GM21717 (cell line): ENCODE data around the gene GFER.

Experiments used
- ATAC-seq: cut with Tn5 transposase; IDR thresholded peaks from one replicate; pipeline ENCODE4 v1.9.1; 2021; ENCODE audit warnings: mild to moderate bottlenecking, moderate library complexity; ENCODE audit not compliant: unreplicated experiment

GFER gene

DNA sequence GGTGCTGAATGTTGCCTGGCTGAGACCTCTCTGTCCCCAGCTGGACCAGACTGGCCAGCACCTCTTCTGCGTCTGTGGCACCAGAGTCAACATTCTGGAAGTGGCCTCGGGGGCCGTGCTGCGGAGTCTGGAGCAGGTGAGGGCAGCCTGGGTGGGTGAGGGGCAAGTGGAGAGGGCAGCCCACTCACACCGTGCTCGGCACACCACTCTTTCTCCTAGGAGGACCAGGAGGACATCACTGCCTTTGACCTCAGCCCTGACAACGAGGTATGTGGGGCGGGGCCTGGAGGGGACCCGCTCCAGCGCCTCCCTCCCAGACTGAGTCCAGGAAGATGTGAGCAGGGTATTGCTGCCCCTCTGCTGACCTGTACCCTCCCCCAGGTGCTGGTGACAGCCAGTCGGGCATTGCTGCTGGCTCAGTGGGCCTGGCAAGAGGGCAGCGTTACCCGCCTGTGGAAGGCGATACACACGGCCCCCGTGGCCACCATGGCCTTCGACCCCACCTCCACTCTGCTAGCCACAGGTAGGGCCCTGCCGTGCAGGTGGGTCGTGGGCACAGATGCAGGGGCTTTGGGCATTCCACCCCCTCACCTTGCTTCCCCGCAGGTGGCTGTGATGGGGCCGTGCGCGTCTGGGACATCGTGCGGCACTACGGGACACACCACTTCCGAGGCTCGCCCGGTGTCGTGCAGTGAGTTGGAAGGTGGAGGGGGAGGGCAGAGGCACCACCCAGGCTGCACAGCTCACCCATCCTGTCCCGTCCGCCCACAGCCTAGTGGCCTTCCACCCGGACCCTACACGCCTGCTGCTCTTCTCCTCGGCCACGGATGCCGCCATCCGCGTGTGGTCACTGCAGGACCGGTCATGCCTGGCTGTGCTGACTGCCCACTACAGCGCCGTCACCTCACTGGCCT, 9.6 kb upstream of the GFER start:
- ATAC-seq: no peak

DNA sequence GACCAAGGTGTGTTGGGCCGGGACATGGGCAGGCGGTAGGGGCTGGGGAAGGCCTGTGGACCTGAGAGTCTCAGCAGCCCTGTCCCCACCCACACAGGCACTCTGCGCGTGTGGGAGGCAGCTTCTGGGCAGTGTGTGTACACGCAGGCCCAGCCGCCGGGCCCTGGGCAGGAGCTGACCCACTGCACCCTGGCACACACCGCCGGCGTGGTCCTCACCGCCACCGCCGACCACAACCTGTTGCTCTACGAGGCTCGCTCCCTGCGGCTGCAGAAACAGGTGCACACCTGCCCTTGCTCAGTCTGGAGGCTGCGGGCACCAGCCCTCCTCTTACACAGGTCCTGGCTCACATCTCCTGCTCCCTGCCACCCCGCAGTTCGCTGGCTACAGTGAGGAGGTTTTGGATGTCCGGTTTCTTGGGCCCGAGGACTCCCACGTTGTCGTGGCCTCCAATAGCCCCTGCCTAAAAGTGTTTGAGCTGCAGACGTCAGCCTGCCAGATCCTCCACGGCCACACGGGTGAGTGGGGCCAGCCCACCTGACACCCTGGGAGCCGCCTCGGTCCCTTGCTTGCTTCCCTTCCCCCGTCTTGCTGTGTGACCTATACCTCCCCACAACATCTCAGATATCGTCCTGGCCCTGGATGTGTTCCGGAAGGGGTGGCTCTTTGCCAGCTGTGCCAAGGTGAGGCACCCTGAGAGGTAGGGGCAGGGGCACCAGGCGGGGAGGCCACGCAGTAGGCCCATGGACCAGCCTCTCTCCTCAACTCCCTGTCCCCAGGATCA, 8.4 kb upstream of the GFER start:
- no peak for ATAC-seq

DNA sequence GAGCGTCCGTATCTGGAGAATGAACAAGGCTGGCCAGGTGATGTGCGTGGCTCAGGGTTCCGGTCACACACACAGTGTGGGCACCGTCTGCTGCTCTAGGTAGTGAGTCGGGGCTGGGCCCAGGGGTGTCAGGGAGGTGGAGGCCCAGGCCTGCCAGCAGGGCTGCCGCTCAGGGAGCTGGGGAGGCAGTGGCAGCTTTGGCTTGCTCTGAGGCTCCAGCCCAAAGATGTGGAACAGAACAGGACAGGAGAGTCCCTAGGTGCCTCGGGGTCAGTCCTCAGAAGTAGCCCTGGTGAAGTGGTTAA, 7.8 kb upstream of the GFER start:
- no peak for ATAC-seq

DNA sequence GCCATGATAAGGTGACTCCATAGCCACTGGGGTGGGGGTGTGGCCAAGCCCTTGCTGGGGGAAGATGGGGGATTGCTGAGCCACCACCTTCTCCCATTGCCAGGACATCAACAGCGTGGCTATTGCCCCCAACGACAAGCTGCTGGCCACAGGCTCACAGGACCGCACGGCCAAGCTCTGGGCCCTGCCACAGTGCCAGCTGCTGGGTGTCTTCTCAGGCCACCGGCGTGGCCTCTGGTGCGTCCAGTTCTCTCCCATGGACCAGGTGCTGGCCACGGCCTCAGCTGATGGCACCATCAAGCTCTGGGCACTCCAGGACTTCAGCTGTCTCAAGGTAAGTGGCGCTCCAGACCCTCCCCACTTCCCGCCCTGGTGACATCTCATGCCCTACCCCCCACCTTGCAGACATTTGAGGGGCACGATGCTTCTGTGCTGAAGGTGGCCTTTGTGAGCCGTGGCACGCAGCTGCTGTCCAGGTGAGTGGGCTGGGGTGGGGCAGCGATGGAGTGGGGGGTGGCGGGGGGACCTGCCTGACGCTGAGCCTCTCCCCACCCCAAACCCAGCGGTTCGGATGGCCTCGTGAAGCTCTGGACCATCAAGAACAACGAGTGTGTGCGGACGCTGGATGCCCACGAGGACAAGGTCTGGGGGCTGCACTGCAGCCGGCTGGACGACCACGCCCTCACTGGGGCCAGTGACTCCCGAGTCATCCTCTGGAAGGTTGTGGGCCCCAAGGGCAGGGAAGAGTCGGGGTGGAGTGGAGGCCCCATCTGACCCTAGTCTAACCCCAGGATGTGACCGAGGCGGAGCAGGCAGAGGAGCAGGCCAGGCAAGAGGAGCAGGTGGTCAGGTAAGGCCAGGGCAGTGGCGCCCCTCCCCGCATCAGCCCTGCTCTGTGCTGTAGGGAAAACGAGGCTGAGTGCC, 6.8 kb upstream of the GFER start:
- ATAC-seq: no peak

DNA sequence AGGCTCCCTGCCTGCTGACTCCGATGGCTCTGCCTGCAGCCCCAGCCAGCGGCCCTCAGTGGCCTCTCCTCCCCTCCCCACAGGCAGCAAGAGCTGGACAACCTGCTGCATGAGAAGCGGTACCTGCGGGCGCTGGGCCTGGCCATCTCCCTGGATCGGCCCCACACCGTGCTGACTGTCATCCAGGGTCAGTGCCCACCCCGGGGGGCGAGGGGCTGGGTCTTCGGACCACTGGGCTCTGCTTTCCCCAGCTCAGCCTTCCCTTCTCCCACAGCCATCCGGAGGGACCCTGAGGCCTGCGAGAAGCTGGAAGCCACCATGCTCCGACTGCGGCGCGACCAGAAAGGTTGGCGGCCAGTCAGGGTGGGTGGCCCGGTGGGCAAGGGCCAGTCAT, 6.1 kb upstream of the GFER start:
- no peak for ATAC-seq

DNA sequence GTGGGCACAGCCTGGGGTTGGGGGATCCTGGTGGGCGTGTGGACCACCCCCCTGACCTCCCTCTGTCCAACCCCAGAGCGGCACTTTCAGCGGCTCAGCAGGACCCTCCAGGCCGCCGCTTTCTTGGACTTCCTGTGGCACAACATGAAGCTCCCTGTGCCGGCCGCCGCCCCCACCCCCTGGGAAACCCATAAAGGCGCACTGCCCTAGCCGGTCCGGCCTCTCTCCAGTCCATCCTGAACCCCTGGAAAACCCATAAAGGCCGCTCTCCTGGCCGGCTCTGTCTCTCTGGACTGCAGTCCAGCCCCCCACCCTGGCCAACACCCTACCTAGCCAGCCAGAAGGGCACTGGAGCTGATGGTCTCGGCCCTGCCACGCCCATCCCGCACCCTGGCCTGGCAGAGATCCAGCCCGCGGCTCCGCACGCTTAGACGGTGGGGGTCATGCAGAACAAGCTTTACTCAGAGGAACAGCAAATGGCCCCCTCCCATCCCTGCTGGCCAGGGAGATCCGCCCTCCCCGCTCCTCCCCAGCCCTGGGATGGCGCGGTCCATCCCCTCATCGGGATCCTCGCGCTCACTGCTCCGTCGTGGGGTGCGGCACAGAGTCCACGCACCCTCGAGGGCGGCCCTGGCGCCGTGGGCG, 5.4 kb upstream of the GFER start:
- ATAC-seq: no peak

DNA sequence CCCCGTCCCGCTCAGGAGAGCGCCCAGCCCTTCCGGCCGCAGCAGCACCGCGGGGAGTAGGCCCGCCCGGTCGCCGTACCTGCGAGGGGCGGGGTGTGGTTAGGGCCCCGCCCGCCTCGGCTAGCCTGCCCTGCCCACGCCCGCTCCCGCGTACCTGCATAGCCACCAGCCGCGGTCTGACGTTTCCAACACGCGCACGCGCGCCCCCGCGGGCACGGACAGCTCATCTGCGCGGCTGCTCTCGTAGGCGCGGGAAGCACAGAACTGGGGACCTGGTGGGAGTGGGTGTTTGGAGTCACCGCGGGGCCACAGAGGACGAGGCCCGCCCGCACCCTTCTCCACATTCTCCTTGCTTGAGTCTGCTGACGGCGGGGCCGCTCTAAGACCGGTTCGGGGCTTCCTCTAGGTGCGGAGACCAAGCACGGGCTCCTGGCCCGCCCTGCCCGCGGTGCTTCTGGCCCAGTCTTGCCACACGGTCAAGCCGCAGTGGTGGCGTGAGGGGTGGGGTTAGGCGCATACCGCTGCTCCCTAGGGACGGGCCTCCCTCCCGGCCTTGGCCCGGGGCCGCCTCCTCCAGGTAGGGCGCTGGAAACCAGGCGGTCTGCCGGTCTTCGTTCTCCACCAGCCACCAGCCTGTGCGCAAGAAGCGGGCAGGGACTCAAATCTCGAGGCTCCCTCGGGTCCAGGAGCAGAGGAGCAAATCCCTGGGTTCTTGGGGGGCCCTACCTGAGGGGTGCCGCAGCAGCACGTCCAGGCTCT, 4.5 kb upstream of the GFER start:
- no peak for ATAC-seq

DNA sequence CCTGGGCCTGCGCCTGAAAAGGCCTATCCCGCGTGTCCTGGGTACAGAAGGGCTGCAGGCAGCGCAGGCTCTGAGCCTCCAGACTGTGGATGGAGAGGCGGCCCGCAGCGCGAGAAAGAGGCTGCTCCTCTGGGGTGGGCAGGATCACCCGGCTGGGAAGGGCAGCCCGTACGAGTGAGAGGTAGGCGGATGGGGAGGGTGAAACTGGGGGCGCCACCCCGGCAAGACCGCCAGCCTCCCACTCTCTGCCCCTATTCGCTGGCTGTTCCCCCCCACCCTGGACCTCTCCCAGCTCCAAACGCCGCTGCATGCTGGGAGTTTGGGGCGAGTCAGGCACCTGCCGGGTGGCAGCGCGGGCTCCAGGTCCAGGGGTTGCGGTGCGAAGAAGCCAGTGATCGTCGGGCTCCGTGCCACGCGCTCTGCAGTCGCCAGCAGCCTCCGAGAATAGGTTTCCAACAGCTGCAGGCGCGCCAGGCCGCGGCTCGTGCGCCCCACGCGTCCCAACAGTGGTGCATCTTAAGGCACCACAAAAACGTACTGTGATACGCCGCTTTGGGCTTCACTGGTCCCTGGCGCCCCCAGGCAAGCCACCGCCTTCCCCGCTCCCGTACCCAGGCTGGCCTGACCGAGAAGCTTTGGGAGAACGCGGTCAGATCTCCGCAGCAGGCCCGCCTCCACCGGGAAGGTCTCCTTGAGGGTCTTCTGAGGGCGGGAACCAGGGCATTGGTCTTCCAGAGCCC, 3.8 kb upstream of the GFER start:
- ATAC-seq: no peak

DNA sequence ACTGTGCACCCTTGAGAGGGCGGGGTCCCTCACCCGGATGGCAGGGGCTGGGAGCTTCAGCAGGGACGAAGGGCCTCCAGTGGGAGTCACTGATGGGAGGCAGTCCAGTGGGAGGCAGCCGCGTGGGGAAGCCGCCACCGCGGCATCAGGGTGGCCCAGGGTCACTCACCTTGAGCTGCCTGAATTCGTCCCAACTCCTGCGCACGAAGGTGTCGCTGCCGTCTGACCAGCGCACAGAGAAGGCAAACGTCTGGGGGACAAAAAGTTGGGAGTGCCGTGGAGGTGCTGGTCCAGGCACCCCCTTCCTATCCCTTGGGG, 3.3 kb upstream of the GFER start:
- no peak for ATAC-seq

DNA sequence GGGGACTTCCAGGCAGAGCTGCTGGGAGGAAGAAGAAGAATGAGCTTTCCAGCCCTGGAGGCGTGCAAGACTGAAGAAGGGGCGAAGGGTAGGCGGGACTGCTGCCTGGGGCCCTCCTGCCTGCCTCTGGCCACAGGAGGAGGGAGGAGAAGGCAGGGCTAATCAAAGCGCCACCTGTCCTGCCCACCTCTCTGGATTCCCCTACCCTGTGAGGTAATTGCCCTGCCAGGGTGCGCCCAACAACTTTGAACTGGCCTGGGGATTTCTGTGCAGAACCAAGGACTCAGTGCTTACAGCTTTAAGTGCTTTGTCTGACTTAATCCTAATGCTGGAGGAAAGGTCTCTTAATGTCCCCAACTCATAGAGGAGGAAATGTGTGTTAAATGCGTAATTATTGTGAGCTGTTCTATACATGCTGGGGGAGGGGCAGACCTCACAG, 2.6 kb upstream of the GFER start, which contains the start of gene NOXO1:
TSS of gene NOXO1 (minus strand) at position 72 of the 439 bp plus-strand sequence. CDS start 290 bp downstream, outside the sequence.
- ATAC-seq: no peak

DNA sequence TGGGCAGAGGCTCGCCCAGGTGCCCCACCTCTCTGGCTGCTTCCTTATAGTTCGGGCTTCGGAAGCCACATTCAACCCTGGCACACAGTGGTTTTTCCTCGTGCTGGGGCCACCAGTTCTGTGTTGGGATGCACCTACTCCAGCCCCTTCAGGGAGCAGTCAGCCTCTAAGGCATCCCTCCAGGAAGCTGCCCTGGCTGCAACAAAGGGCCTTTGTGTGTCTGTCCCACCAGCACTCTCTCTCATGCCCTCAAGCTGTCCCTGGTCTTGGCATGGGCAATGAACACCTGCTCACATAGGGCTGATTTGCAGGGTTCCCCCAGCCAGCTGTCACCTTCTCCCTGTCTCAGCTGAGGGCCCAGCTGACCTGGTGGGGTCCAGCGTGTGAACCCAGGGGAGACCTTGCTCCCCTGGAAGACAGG, 2.0 kb upstream of the GFER start:
- no peak for ATAC-seq

DNA sequence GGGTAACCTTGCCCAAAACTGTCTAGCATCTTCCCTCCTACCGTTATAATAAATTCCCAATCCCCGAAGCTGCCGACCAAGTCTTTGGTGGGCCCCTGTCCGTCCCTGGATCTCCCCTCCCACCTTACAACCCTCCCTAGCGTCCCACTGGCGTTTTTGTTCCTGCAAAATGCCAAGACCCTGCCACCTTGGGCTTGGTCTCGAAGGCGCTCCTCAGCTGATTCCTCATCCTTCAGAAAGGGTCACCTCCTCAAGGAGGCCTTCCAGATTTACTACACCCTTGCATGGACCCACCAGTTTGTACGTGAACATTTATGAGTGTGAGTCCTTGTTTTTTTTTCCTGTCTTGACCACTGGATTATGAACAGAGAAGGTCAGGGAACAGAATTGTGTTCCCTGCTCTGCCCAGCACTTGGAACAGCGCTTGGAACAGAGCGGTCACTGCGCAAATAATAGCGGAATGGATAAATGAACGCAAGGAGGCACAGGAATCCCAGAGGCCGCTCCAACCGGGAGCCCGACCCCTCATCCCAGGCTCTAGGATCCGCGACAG, 926 bp upstream of the GFER start:
- ATAC-seq: no peak

DNA sequence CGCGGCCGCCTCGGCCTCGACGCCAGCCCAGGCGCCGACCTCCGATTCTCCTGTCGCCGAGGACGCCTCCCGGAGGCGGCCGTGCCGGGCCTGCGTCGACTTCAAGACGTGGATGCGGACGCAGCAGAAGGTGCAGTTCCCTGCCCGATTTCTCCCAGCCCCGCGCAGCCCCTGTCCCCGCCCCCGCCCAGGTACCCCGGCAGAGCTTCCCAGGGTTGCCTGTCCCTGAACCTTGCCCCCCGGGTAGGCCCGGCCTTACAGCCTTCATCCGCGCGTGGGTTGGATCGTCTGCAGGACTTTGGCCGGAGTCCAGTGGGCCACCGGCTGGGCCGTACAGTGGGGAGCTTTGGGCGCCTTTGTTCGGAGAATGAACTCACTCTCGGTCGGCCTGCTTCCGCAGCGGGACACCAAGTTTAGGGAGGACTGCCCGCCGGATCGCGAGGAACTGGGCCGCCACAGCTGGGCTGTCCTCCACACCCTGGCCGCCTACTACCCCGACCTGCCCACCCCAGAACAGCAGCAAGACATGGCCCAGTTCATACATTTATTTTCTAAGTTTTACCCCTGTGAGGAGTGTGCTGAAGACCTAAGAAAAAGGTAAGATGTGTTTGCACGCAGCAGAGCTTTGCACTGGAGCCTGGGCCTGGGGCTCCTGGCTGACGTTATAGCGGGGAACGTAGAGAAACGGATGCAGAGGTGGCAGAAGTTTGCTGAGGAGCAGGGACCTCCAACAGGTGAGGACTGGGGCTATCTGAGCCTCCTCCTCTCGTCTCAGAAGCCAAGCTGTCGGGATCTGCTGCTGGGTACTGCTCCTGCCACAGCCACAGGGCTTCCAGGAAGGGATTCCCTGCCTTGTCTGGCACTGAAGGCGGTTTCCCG, 593 bp downstream of the GFER start:
- ATAC-seq: peak; percentile 6

DNA sequence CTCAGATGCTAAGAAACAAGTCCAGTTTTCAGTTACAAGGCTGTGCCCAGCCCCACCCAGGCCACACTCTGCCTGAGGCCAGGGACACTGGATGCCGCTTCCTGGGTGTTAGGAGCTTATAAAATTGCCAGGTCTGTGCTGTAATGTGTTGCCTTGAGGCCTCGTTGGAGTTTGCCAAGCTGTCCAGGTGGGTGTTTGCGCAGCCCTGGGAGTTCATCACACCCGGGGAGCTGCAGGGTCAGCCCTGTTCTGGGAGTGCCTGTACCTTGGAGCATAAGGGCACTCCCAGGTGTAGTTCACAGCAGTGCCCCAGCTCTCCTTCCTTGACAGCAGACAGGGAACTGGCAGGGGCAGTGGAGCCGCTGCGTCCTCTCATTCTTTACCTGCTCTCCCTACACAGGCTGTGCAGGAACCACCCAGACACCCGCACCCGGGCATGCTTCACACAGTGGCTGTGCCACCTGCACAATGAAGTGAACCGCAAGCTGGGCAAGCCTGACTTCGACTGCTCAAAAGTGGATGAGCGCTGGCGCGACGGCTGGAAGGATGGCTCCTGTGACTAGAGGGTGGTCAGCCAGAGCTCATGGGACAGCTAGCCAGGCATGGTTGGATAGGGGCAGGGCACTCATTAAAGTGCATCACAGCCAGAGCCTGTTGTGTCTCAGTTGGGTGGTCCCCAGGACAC, 1.6 kb downstream of the GFER start:
- no peak for ATAC-seq

DNA sequence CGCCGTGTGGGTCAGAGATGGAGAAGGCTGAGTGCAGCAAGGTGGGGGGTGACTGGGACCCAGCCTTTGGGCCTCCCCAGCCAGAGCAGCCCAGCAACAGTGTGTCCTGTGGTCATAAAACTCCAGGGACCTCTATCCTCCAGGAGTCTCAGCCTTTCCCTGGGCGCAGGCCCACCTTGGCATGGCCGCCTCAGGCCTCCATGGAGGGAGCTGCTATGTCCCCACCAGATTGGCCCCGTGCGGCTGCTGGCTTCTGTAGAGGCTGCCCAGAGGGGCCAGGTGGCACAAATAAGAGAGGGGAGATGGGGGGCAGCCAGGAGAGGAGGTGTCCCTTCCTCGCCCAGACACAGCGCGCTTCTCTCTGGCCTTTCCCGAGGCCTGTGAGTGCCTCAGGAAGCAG, 3.2 kb downstream of the GFER start:
- ATAC-seq: no peak

DNA sequence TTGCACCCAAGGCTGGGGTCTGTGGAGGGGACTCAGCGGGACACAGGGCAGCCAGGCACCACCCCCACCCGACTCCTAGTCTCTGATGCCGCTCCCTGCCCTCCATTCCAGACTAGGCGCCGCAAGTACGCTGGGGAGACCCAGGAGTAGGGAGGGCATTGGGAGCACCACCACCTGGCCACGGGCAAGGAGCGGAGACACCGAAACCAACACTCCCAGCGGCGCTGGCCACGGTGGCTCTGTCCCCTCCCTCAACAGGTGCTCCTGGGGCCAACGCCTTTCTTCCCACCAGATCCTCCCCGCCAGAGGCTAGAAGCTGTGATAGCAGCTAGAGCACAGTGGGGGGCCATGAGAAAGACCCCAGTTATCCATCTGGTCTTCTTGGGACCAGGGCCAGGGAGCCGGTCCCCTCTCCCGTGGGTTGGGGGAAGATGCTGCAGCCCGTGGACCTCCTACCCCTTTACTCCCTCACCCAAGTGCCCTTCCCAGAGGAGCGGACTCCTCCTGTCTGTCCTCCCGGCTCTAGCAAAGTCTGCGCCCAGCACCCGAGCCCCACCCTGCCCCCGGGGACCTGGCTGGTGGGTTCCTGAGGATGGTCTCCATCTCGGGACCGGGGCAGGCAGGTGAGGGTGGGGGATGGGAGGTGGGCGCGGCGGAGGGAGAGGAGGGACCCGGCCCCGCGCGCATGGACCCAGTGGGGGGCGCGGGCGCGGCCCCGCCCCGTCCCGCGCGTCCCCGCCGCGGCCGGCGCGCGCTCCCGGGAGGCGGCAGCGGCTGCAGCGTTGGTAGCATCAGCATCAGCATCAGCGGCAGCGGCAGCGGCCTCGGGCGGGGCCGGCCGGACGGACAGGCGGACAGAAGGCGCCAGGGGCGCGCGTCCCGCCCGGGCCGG, 5.5 kb downstream of the GFER start, which contains the start of gene SYNGR3:
TSS of gene SYNGR3 (plus strand) at position 762 of the 892 bp plus-strand sequence. CDS start 133 bp downstream, outside the sequence.
- no peak for ATAC-seq

DNA sequence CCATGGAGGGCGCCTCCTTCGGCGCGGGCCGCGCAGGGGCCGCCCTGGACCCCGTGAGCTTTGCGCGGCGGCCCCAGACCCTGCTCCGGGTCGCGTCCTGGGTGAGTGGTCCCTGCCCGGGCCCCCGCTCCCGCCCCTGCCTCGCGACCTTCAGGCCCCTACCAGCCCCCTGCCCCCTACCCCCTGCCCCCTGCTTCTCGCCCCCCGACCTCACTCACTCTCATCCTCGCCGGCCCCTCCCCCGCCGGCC, 6.0 kb downstream of the GFER start:
- no peak for ATAC-seq
